Thymus (tissue), 11 donors: ENCODE data around the gene VWA3B. TPM values are rescaled to one million over a fixed set of nuclear protein-coding genes. Genes with fewer than 3 reads are reported as not detected.
"Not testable (repeated sequence)": the region's sequence is repeated elsewhere in the genome, so short reads cannot be mapped to it uniquely, and the experiment has no call there.

ENCODE experiments used
- DNase-seq, 9 donors: peaks; one replicate each; pipeline ENCODE4 v3.0.0-alpha.2; 2013; ENCODE audit warnings: low spot score in 9 of 9, low read depth in 6 of 9, missing footprints in 1 of 9
- H3K27ac ChIP-seq, 2 donors: one replicate each; pipeline ENCODE4 v1.5.1; 2013; ENCODE audit warnings: control low read depth in 1 of 2, low read depth in 1 of 2, low read length in 1 of 2, mild to moderate bottlenecking in 1 of 2, moderate library complexity in 1 of 2
- H3K27me3 ChIP-seq, 2 donors: one replicate each; pipeline ENCODE4 v1.5.1; 2013; ENCODE audit warnings: low read length in 1 of 2; ENCODE audit not compliant: control insufficient read depth in 2 of 2, insufficient read depth in 1 of 2
- H3K36me3 ChIP-seq, 2 donors: one replicate each; pipeline ENCODE4 v1.5.1; 2013; ENCODE audit warnings: low read length in 1 of 2, mild to moderate bottlenecking in 1 of 2, moderate library complexity in 1 of 2; ENCODE audit not compliant: control insufficient read depth in 2 of 2, insufficient read depth in 2 of 2
- H3K4me1 ChIP-seq, 2 donors: one replicate each; pipeline ENCODE4 v1.5.1; 2013; ENCODE audit warnings: low read length in 2 of 2; ENCODE audit not compliant: control insufficient read depth in 2 of 2, insufficient read depth in 2 of 2
- H3K4me3 ChIP-seq, 2 donors: one replicate each; pipeline ENCODE4 v1.5.1; 2013; ENCODE audit warnings: low read length in 2 of 2, control low read depth in 1 of 2, mild to moderate bottlenecking in 1 of 2
- H3K9me3 ChIP-seq, 2 donors: one replicate each; pipeline ENCODE4 v1.5.1; 2013; ENCODE audit warnings: low read length in 1 of 2, mild to moderate bottlenecking in 1 of 2; ENCODE audit not compliant: control insufficient read depth in 2 of 2, insufficient read depth in 1 of 2
- WGBS: extraction: QIAGEN DNeasy Blood & Tissue Kit; methylation state at CpG from one replicate; pipeline ENCODE4 v1.1.7; 2013; 5-methylcytosine and 5-hydroxymethylcytosine counted together
- polyA plus RNA-seq: library from polyadenylated mRNA; stranded (reverse); fragments of 200-250 nt; gene quantifications from one replicate; pipeline ENCODE4 v1.2.3, GENCODE V29; 2013
- total RNA-seq: library from RNA; stranded (reverse); fragments of 120-200 nt; gene quantifications from one replicate; pipeline ENCODE4 v1.2.4, GENCODE V29; 2013
- donor health status: healthy.

Gene VWA3B
- total and polyA plus RNA-seq, 2 donors, result 0.30 to 3.2 TPM

DNA sequence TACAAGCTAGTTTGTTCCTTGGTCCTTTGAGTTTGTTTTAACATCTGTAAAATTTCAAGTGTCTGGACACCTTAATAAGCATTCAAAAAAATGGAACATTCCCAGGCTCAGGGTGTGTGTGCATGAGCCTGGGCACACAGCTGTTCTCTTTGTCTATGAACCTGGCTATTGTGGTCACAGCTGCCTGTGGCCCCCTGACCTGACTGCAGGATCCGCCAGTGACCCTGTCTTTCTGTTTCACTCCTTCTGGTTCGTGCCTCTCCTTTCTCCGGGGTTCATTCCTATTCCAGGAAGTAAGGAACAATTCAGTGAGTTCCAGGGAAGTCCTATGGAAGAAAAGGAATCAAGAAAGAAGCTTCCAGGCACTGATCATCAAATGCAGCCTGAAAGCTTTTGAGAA lies 35.6 kb downstream of the VWA3B start:
- Histone ChIP-seq H3K4me1 (peaks cover 0 to 9% of the 10 kb centered on the region in 2 donors), H3K9me3 (no peaks in the 10 kb centered on the region), H3K27ac (no peak overlapping the region), H3K36me3 (no peaks in the 10 kb centered on the region), H3K27me3 (no peaks in the 10 kb centered on the region), H3K4me3 (no peak overlapping the region)
- 77% methylated on average over 3 of the region's 3 CpGs for WGBS
- no peak for DNase-seq

DNA sequence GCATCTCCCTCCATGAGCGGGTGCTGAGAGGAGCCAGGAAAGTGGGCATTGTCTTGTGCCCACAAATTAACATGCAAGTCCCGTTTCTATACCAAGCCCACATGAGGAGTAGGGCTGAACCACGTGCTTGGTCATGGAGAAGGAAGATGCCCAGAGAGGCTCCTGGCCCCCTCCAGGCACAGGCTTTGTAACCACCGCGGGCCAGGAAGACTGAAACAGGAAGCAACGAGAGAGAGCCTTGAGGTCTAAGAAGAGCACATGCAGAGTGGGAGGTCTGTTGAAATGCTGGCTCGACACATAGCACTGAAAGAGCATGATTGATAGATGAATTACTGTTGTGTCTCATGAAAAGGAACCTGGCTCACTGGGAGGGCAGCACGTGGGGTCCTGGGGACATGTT lies 36.3 kb downstream of the VWA3B start:
- H3K27me3 ChIP-seq, result no peaks in the 10 kb centered on the region
- no peak overlapping the region for H3K4me3 ChIP-seq
- no peaks in the 10 kb centered on the region for H3K36me3 ChIP-seq
- no peak overlapping the region for H3K27ac ChIP-seq
- peak in 1 of 9 donors; percentile 41 for DNase-seq
- peaks cover 0 to 9% of the 10 kb centered on the region in 2 donors for H3K4me1 ChIP-seq
- H3K9me3 ChIP-seq, result no peaks in the 10 kb centered on the region
- 38% methylated on average over 8 of the region's 8 CpGs for WGBS

DNA sequence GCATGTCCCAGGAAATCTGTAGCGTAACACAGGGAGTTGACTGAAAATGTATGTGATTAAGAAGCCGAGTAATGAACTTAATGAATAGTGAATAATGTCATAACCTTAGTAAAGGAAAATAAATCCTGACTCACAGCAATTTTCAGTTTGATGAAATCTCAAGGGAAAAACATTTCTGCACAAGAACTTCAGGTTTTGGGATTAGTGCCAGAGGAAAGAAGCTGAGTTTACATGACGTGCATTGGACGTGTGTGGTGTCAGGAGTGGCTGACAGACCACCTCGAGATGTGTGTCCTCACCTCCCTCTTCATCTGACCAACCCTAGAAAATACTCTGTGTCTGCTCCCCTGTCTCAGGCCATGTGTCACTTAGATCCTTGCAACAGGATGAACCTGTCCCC lies 39.1 kb downstream of the VWA3B start:
- Histone ChIP-seq H3K27me3 (no peaks in the 10 kb centered on the region), H3K27ac (no peak overlapping the region), H3K36me3 (no peaks in the 10 kb centered on the region), H3K9me3 (no peaks in the 10 kb centered on the region), H3K4me1 (peaks cover 0 to 9% of the 10 kb centered on the region in 2 donors), H3K4me3 (no peak overlapping the region)
- WGBS, result 97% methylated on average over 5 of the region's 5 CpGs
- no peak for DNase-seq

- H3K27ac ChIP-seq, result no peak overlapping the region
- no peaks in the 10 kb centered on the region for H3K9me3 ChIP-seq
- no peaks in the 10 kb centered on the region for H3K36me3 ChIP-seq
- WGBS, result 89% methylated on average over 15 of the region's 15 CpGs
- no peak overlapping the region for H3K4me3 ChIP-seq
- no peak for DNase-seq
- no peaks in the 10 kb centered on the region for H3K27me3 ChIP-seq
- peaks cover 0 to 9% of the 10 kb centered on the region in 2 donors for H3K4me1 ChIP-seq
Observed at GRCh38 chr2:98127229-98127989, 40.4 kb downstream of the VWA3B start.

GRCh38 chr2:98128556-98129109 lies 41.7 kb downstream of the VWA3B start:
- peaks cover 0 to 1% of the 10 kb centered on the region in 2 donors for H3K4me1 ChIP-seq
- no peaks in the 10 kb centered on the region for H3K36me3 ChIP-seq
- H3K27me3 ChIP-seq, result no peaks in the 10 kb centered on the region
- no peaks in the 10 kb centered on the region for H3K9me3 ChIP-seq
- no peak for DNase-seq
- no peak overlapping the region for H3K4me3 ChIP-seq
- no peak overlapping the region for H3K27ac ChIP-seq
- 98% methylated on average over 7 of the region's 7 CpGs for WGBS

DNA sequence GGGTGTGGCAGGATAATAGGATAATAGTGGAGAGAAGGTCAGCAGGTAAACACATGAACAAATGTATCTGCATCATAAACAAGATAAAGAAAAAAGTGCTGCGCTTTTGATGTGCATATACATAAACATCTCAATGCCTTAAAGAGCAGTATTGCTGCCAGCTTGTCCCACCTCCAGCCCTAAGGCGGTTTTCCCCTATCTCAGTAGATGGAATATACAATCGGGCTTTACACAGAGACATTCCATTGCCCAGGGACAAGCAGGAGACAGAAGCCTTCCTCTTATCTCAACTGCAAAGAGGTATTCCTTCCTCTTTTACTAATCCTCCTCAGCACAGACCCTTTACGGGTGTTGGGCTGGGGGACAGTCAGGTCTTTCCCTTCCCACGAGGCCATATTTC lies 43.1 kb downstream of the VWA3B start:
- not testable (repeated sequence) for H3K36me3 ChIP-seq, H3K4me3 ChIP-seq, H3K27me3 ChIP-seq, H3K9me3 ChIP-seq, DNase-seq, H3K27ac ChIP-seq, H3K4me1 ChIP-seq
- WGBS, result 65% methylated on average over 5 of the region's 5 CpGs

- no peaks in the 10 kb centered on the region for H3K4me1 ChIP-seq
- no peak overlapping the region for H3K4me3 ChIP-seq
- WGBS, result 42% methylated on average over 12 of the region's 12 CpGs
- no peaks in the 10 kb centered on the region for H3K9me3 ChIP-seq
- H3K36me3 ChIP-seq, result no peaks in the 10 kb centered on the region
- no peak overlapping the region for H3K27ac ChIP-seq
- peak in 2 of 9 donors; percentile 14 to 32 for DNase-seq
- no peaks in the 10 kb centered on the region for H3K27me3 ChIP-seq
Observed at GRCh38 chr2:98134172-98135005, 47.4 kb downstream of the VWA3B start.

DNA sequence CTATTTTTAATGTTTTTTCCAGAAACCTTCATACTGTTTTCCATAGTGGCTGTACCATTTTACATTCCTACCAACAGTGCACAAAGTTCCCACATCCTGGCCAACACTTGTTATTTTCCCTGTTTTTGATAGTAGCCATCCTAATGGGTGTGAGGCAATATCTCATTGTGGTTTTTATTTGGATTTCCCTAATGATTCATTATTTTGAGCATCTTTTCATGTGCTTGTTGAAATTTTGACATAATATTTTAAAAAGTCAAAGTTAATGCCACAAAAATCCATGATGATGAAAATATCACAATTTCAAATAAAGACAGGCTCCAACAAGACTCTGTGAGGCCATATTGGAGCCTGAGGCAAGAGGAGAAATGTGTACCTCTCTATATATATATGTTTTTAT lies 50.2 kb downstream of the VWA3B start:
- Histone ChIP-seq H3K36me3 (no peaks in the 10 kb centered on the region), H3K4me1 (no peaks in the 10 kb centered on the region), H3K4me3 (no peak overlapping the region), H3K9me3 (no peaks in the 10 kb centered on the region), H3K27ac (no peak overlapping the region), H3K27me3 (no peaks in the 10 kb centered on the region)
- no peak for DNase-seq

GRCh38 chr2:98138978-98139377 lies 52.0 kb downstream of the VWA3B start:
- not testable (repeated sequence) for H3K36me3 ChIP-seq, H3K9me3 ChIP-seq, H3K4me1 ChIP-seq, H3K27me3 ChIP-seq, DNase-seq, H3K27ac ChIP-seq, H3K4me3 ChIP-seq
- 94% methylated on average over 28 of the region's 28 CpGs for WGBS
